Measurements from ENCODE around the gene HINFP. TPM values are rescaled to one million over a fixed set of nuclear protein-coding genes. Genes with fewer than 3 reads are reported as not detected.
A peak's percentile ranks its signal among the peaks of the same experiment; 100 is the strongest.

The HINFP gene
- total RNA-seq, 4 donors from 2014 or later, result 7.0 to 33.2 (median 13.9) TPM

- Histone ChIP-seq H3K9me3 (no peaks in the 10 kb centered on the region), H3K27ac (peak overlapping the region; percentile 94 to 99 (median 98)), H3K36me3 (peaks cover 0 to 20% (median 0%) of the 10 kb centered on the region in 3 donors), H3K27me3 (no peaks in the 10 kb centered on the region), H3K4me3 (peak overlapping the region; percentile 65 to 98 (median 85)), H3K4me1 (peaks cover 11 to 63% (median 26%) of the 10 kb centered on the region in 3 donors)
- TF ChIP-seq CTCF (IDR thresholded peaks at IDR 0.05) (peak in 1 of 6 experiments; percentile 6), POLR2A (IDR thresholded peaks at IDR 0.05) (peak in 1 of 4 donors; percentile 27)
- intact Hi-C loops (cut with DNase I), result no loop called here
- no peak for DNase-seq
- 23 to 48% methylated on average over 5 to 6 of the region's 6 CpGs for WGBS, 2 donors
Observed at GRCh38 chr11:119167933-119168332, 46.6 kb downstream of the HINFP start.

GRCh38 chr11:119168471-119169281 lies 47.3 kb downstream of the HINFP start, which contains the start of gene NLRX1:
NLRX1 (plus strand) TSS chr11:119168725; CDS start chr11:119171404, 2,679 bp downstream.
- intact Hi-C loops (cut with DNase I), result no loop called here
- no peaks in the 10 kb centered on the region for H3K9me3 ChIP-seq
- peaks cover 11 to 63% (median 26%) of the 10 kb centered on the region in 3 donors for H3K4me1 ChIP-seq
- H3K27me3 ChIP-seq, result no peaks in the 10 kb centered on the region
- DNase-seq, result peak; percentile 41
- WGBS, 2 donors, result 13% methylated on average over 18 of the region's 63 CpGs; no CpG with 5 or more reads in 1 of the 2 donors
- H3K36me3 ChIP-seq, result peaks cover 0 to 28% (median 0%) of the 10 kb centered on the region in 3 donors
- peak; percentile 68 to 95 (median 82) for TF ChIP-seq CTCF (IDR thresholded peaks at IDR 0.05)
- TF ChIP-seq POLR2A (IDR thresholded peaks at IDR 0.05), result peak in 2 of 4 donors; percentile 87 to 88
- H3K4me3 ChIP-seq, result peak within 1 kb of the TSS; percentile 65 to 98 (median 85)
- H3K27ac ChIP-seq, result peak within 1 kb of the TSS; percentile 94 to 99 (median 98)

GRCh38 chr11:119169282-119169719 lies 47.9 kb downstream of the HINFP start:
- peak overlapping the region; percentile 65 to 98 (median 85) for H3K4me3 ChIP-seq
- WGBS, 2 donors, result 0 to 23% methylated on average over 2 to 9 of the region's 15 CpGs
- peak in 2 of 4 donors; percentile 13 to 39 for TF ChIP-seq POLR2A (IDR thresholded peaks at IDR 0.05)
- TF ChIP-seq CTCF (IDR thresholded peaks at IDR 0.05), result no peak
- peaks cover under 1 to 34% (median under 1%) of the 10 kb centered on the region in 3 donors for H3K36me3 ChIP-seq
- H3K27me3 ChIP-seq, result no peaks in the 10 kb centered on the region
- peak overlapping the region; percentile 94 to 99 (median 98) for H3K27ac ChIP-seq
- intact Hi-C loops (cut with DNase I), result no loop called here
- no peaks in the 10 kb centered on the region for H3K9me3 ChIP-seq
- peaks cover 11 to 63% (median 26%) of the 10 kb centered on the region in 3 donors for H3K4me1 ChIP-seq
- DNase-seq, result no peak

- 70 to 71% methylated on average over 1 of the region's 2 CpGs for WGBS, 2 donors
- Histone ChIP-seq H3K4me3 (no peak overlapping the region), H3K27me3 (no peaks in the 10 kb centered on the region), H3K27ac (no peak overlapping the region), H3K4me1 (peaks cover 6 to 58% (median 22%) of the 10 kb centered on the region in 3 donors), H3K36me3 (peaks cover 10 to 66% (median 14%) of the 10 kb centered on the region in 3 donors), H3K9me3 (no peaks in the 10 kb centered on the region)
- no peak for DNase-seq
- TF ChIP-seq CTCF (IDR thresholded peaks at IDR 0.05) (no peak), POLR2A (IDR thresholded peaks at IDR 0.05) (no peak)
- intact Hi-C loops (cut with DNase I), result no loop called here
Observed at GRCh38 chr11:119172513-119172912, 51.1 kb downstream of the HINFP start.

GRCh38 chr11:119173453-119173852 lies 52.1 kb downstream of the HINFP start:
- WGBS, 2 donors, result 70 to 89% methylated on average over 2 to 15 of the region's 21 CpGs

More at GRCh38 chr11:119173453-119173852, 52.1 kb downstream of the HINFP start:
- H3K36me3 ChIP-seq, result peaks cover 10 to 74% (median 16%) of the 10 kb centered on the region in 3 donors
- H3K9me3 ChIP-seq, result no peaks in the 10 kb centered on the region
- no peak overlapping the region for H3K27ac ChIP-seq
- H3K4me1 ChIP-seq, result peaks cover 6 to 48% (median 13%) of the 10 kb centered on the region in 3 donors
- no peak overlapping the region for H3K4me3 ChIP-seq
- TF ChIP-seq POLR2A (IDR thresholded peaks at IDR 0.05) (no peak), CTCF (IDR thresholded peaks at IDR 0.05) (no peak)
- H3K27me3 ChIP-seq, result no peaks in the 10 kb centered on the region
- DNase-seq, result no peak
- intact Hi-C loops (cut with DNase I), result no loop called here
